SK-N-SH (cell line): ENCODE results near the gene GBP1. TPM values are rescaled to one million over a fixed set of nuclear protein-coding genes. Genes with fewer than 3 reads are reported as not detected.

Experiments
- CTCF ChIA-PET: fragments of 300-600, 350-600 bp; formaldehyde crosslinking; extraction: SDS; loops from one replicate; lab custom pipeline; 2021; lab: Yijun Ruan, JAX
- POLR2A ChIA-PET: fragments of 350-600 bp; sonication (Branson Sonifier 250); formaldehyde crosslinking; extraction: SDS; loops from one replicate; lab custom pipeline; 2020; ENCODE audit warnings: antibody characterized with exemption, inconsistent platforms; lab: Yijun Ruan, JAX
- DNase-seq: peaks from one replicate; pipeline ENCODE4 v3.0.0; 2012
- H2AFZ ChIP-seq: fragments of 200-600 bp; sonication (generic); 2 replicates; pipeline ENCODE4 v1.8.1; 2016; ENCODE audit warnings: antibody characterized with exemption, mild to moderate bottlenecking, low read depth
- H3F3A ChIP-seq: fragments of 200-600 bp; sonication (generic); replicated peaks from 2 replicates; pipeline ENCODE3; 2016; ENCODE audit warnings: antibody characterized with exemption, mild to moderate bottlenecking; ENCODE audit not compliant: insufficient read depth
- H3K27ac ChIP-seq, 2 experiments: fragments of 200-500 bp in 1 of 2; fragments of 200-600 bp in 1 of 2; sonication (Bioruptor generic) in 1 of 2; sonication (generic), shearing (Covaris generic) in 1 of 2; 2 replicates each; pipeline versions ENCODE4 v1.5.1 to v1.6.1; 2014 to 2016; ENCODE audit warnings: low read depth in 2 of 2, inconsistent platforms in 1 of 2, low read length in 1 of 2, mild to moderate bottlenecking in 1 of 2, mixed read lengths in 1 of 2
- H3K27me3 ChIP-seq: fragments of 200-600 bp; sonication (generic), shearing (Covaris generic); 2 replicates; pipeline ENCODE4 v1.6.1; 2016; ENCODE audit warnings: mixed run types; ENCODE audit not compliant: insufficient read depth
- H3K36me3 ChIP-seq, 2 experiments: fragments of 200-500 bp in 1 of 2; fragments of 200-600 bp in 1 of 2; sonication (Bioruptor generic) in 1 of 2; sonication (generic) in 1 of 2; replicated peaks in 1 of 2; 2 replicates each; pipeline versions ENCODE3 to v1.5.1; 2014 to 2016; ENCODE audit warnings: low read length in 1 of 2, mild to moderate bottlenecking in 1 of 2; ENCODE audit not compliant: insufficient read depth in 2 of 2, control insufficient read depth in 1 of 2
- H3K4me1 ChIP-seq, 2 experiments: fragments of 200-500 bp in 1 of 2; fragments of 200-600 bp in 1 of 2; sonication (Bioruptor generic) in 1 of 2; sonication (generic), shearing (Covaris generic) in 1 of 2; 2 replicates each; pipeline versions ENCODE4 v1.5.1 to v1.6.1; 2014 to 2016; ENCODE audit warnings: low read depth in 1 of 2, low read length in 1 of 2, mixed run types in 1 of 2; ENCODE audit not compliant: insufficient read depth in 2 of 2, control insufficient read depth in 1 of 2
- H3K4me2 ChIP-seq: fragments of 200-600 bp; sonication (generic), shearing (Covaris generic); 2 replicates; pipeline ENCODE4 v1.6.1; 2017; ENCODE audit warnings: mixed run types
- H3K4me3 ChIP-seq, 2 experiments: fragments of 200-500 bp in 1 of 2; fragments of 200-600 bp in 1 of 2; sonication (Bioruptor generic) in 1 of 2; sonication (generic), shearing (Covaris generic) in 1 of 2; 2 replicates each; pipeline versions ENCODE4 v1.5.1 to v1.8.1; 2014 to 2016; ENCODE audit warnings: low read depth in 2 of 2, inconsistent platforms in 1 of 2, low read length in 1 of 2, mild to moderate bottlenecking in 1 of 2, mixed read lengths in 1 of 2, moderate library complexity in 1 of 2
- H3K79me2 ChIP-seq: fragments of 200-600 bp; sonication (generic); 2 replicates; pipeline ENCODE4 v1.8.1; 2017; ENCODE audit warnings: mild to moderate bottlenecking; ENCODE audit not compliant: insufficient read depth
- H3K9ac ChIP-seq: fragments of 200-600 bp; sonication (generic); 2 replicates; pipeline ENCODE4 v1.6.1; 2017; ENCODE audit warnings: mixed run types
- H3K9me2 ChIP-seq: fragments of 200-600 bp; sonication (generic); 2 replicates; pipeline ENCODE4 v1.6.1; 2017; ENCODE audit warnings: mixed run types
- H3K9me3 ChIP-seq: fragments of 200-600 bp; sonication (generic); 2 replicates; pipeline ENCODE4 v1.6.1; 2017; ENCODE audit warnings: mixed run types, mild to moderate bottlenecking, moderate library complexity
- H4K20me1 ChIP-seq: fragments of 200-600 bp; sonication (generic); 2 replicates; pipeline ENCODE4 v1.6.1; 2017; ENCODE audit warnings: mild to moderate bottlenecking, mixed run types; ENCODE audit not compliant: insufficient read depth
- ELF1 ChIP-seq: IDR thresholded peaks from 2 replicates; pipeline ENCODE4 v1.4.0; 2012
- EP300 ChIP-seq, 2 experiments: IDR thresholded peaks; 2 replicates each; pipeline versions ENCODE4 v1.4.0 to v1.6.1; 2012; ENCODE audit warnings: borderline replicate concordance in 1 of 2, low read depth in 1 of 2, low read length in 1 of 2
- EZH2phosphoT487 ChIP-seq: fragments of 200-600 bp; sonication (generic); IDR thresholded peaks from 2 replicates; pipeline ENCODE4 v1.6.1; 2017; ENCODE audit warnings: low read depth, mixed run types, mild to moderate bottlenecking, antibody characterized with exemption, moderate library complexity, borderline replicate concordance
- FOSL2 ChIP-seq: IDR thresholded peaks from 2 replicates; pipeline ENCODE4 v1.4.0; 2012; ENCODE audit warnings: low read depth, mild to moderate bottlenecking, moderate library complexity, borderline replicate concordance
- FOXM1 ChIP-seq: IDR thresholded peaks from 2 replicates; pipeline ENCODE4 v1.4.0; 2012; ENCODE audit warnings: low read depth, mild to moderate bottlenecking
- GABPA ChIP-seq: IDR thresholded peaks from 2 replicates; pipeline ENCODE4 v1.4.0; 2012; ENCODE audit warnings: low read depth, mild to moderate bottlenecking
- IRF3 ChIP-seq: fragments of 150-350 bp; IDR thresholded peaks from 2 replicates; pipeline ENCODE4 v1.6.1; 2016; ENCODE audit warnings: mild to moderate bottlenecking, low read depth, low read length
- MAX ChIP-seq: IDR thresholded peaks from 2 replicates; pipeline ENCODE4 v1.4.0; 2012; ENCODE audit warnings: low read depth
- NFIC ChIP-seq: IDR thresholded peaks from 2 replicates; pipeline ENCODE4 v1.4.0; 2012; ENCODE audit warnings: borderline replicate concordance
- NRF1 ChIP-seq: IDR thresholded peaks from 2 replicates; pipeline ENCODE4 v1.6.1; 2012; ENCODE audit warnings: low read depth, mild to moderate bottlenecking, low read length
- PBX3 ChIP-seq: IDR thresholded peaks from 2 replicates; pipeline ENCODE4; 2012
- POLR2AphosphoS5 ChIP-seq: IDR thresholded peaks from 2 replicates; pipeline ENCODE4 v1.6.1; 2012; ENCODE audit warnings: low read depth, low read length
- REST ChIP-seq: IDR thresholded peaks from 2 replicates; pipeline ENCODE4 v1.6.1; 2012; ENCODE audit warnings: mild to moderate bottlenecking, low read depth, low read length, moderate library complexity
- RFX5 ChIP-seq: IDR thresholded peaks from 2 replicates; pipeline ENCODE4 v1.6.1; 2012; ENCODE audit warnings: mild to moderate bottlenecking, improper control_type of control experiment, low read length
- SIN3A ChIP-seq: IDR thresholded peaks from 2 replicates; pipeline ENCODE4 v1.6.1; 2012; ENCODE audit warnings: low read depth, mild to moderate bottlenecking, low read length, moderate library complexity, borderline replicate concordance
- TCF12 ChIP-seq: IDR thresholded peaks from 2 replicates; pipeline ENCODE4 v1.4.0; 2012
- TEAD4 ChIP-seq: IDR thresholded peaks from 2 replicates; pipeline ENCODE4 v1.4.0; 2012; ENCODE audit warnings: mild to moderate bottlenecking, borderline replicate concordance; ENCODE audit not compliant: insufficient read depth
- USF2 ChIP-seq: fragments of 150-350 bp; IDR thresholded peaks from 2 replicates; pipeline ENCODE4 v1.6.1; 2017; ENCODE audit warnings: antibody characterized with exemption, low read length, low read depth, borderline replicate concordance
- WGBS: methylation state at CpG from one replicate; pipeline ENCODE4 v1.1.6; 2017; ENCODE audit warnings: low lambda C conversion rate; 5-methylcytosine and 5-hydroxymethylcytosine counted together
- polyA plus RNA-seq, 3 experiments: library from polyadenylated mRNA; depleted of rRNA; stranded (reverse); fragments of >200 nt; gene quantifications; 2 replicates each; pipeline ENCODE4 v1.2.3, GENCODE V29; 2012

GBP1 gene
- polyA plus RNA-seq, 1 of the 3 experiments (the other 2 are of a cell fraction), result 7.4 TPM

- Histone ChIP-seq H3K9me2 (no peaks in the 10 kb centered on the region), H3K9me3 (no peaks in the 10 kb centered on the region), H3K27ac (no peak overlapping the region), H3K36me3 (peaks cover 31 to 63% of the 10 kb centered on the region in 2 experiments), H3K9ac (no peak overlapping the region), H3K4me2 (no peak overlapping the region), H3K27me3 (no peaks in the 10 kb centered on the region), H3K4me3 (no peak overlapping the region), H4K20me1 (no peaks in the 10 kb centered on the region), H3K79me2 (no peaks in the 10 kb centered on the region), H2AFZ (no peak overlapping the region), H3K4me1 (no peaks in the 10 kb centered on the region), H3F3A (no peaks in the 10 kb centered on the region)
- TF ChIP-seq REST (no peak), MAX (no peak), POLR2AphosphoS5 (no peak), NRF1 (no peak), NFIC (no peak), IRF3 (no peak), SIN3A (no peak), RFX5 (no peak), FOXM1 (no peak), PBX3 (no peak), GABPA (no peak), USF2 (no peak), FOSL2 (no peak), EZH2phosphoT487 (no peak), TCF12 (no peak), TEAD4 (no peak), ELF1 (no peak), EP300 (IDR thresholded peaks at IDR 0.05; ENCODE audit: borderline replicate concordance in 1 of 2, low read depth in 1 of 2, low read length in 1 of 2) (no peak)
- DNase-seq, result no peak
- ChIA-PET CTCF (interaction anchor here (2.0 kb wide), 1 partner anchor 10 kb away, joined by 6 read pairs; no protein-coding TSS in a partner anchor), POLR2A (no interaction called here)
- WGBS, result 86% methylated on average over 4 of the region's 4 CpGs
Measured at GRCh38 chr1:89008511-89008910, 56.5 kb downstream of the GBP1 start.
